Smooth muscle cell (in vitro differentiated cells): ENCODE results near the gene APOA5. TPM values are rescaled to one million over a fixed set of nuclear protein-coding genes. Genes with fewer than 3 reads are reported as not detected.

Experiments
- DNase-seq: peaks from one replicate; lab custom pipeline; 2025; ENCODE audit not compliant: unreplicated experiment; lab: John Stamatoyannopoulos, UW
- H2AFZ ChIP-seq: fragments of 200-600 bp; sonication (generic); 2 replicates; pipeline ENCODE4 v1.6.0; 2016; ENCODE audit warnings: antibody characterized with exemption, low read depth, mild to moderate bottlenecking
- H3F3A ChIP-seq: fragments of 200-600 bp; sonication (generic); 2 replicates; pipeline ENCODE4 v1.6.0; 2017; ENCODE audit warnings: antibody characterized with exemption, low read depth
- H3K27ac ChIP-seq: fragments of 200-600 bp; sonication (generic); 2 replicates; pipeline ENCODE4 v1.5.1; 2016; ENCODE audit warnings: low read depth, mild to moderate bottlenecking
- H3K27me3 ChIP-seq: fragments of 200-600 bp; sonication (generic); 2 replicates; pipeline ENCODE4 v1.6.1; 2016; ENCODE audit warnings: low read depth, mild to moderate bottlenecking
- H3K36me3 ChIP-seq: fragments of 200-600 bp; sonication (generic); 2 replicates; pipeline ENCODE4 v1.5.1; 2016; ENCODE audit warnings: low read depth
- H3K4me1 ChIP-seq: fragments of 200-600 bp; sonication (generic); 2 replicates; pipeline ENCODE4 v1.5.1; 2016; ENCODE audit warnings: low read depth
- H3K4me2 ChIP-seq: fragments of 200-600 bp; sonication (generic); 2 replicates; pipeline ENCODE4 v1.6.0; 2016; ENCODE audit warnings: mild to moderate bottlenecking
- H3K4me3 ChIP-seq: fragments of 200-600 bp; sonication (generic); 2 replicates; pipeline ENCODE4 v1.5.1; 2016; ENCODE audit warnings: mild to moderate bottlenecking
- H3K79me2 ChIP-seq: fragments of 200-600 bp; sonication (generic); 2 replicates; pipeline ENCODE4 v1.6.0; 2016; ENCODE audit warnings: low read depth, mild to moderate bottlenecking
- H3K9ac ChIP-seq: fragments of 200-600 bp; sonication (generic); 2 replicates; pipeline ENCODE4 v1.6.0; 2016; ENCODE audit warnings: low read depth
- H3K9me3 ChIP-seq: fragments of 200-600 bp; sonication (generic); replicated peaks from 2 replicates; pipeline ENCODE4 v1.5.1; 2016; ENCODE audit warnings: low read depth
- H4K20me1 ChIP-seq: fragments of 200-600 bp; sonication (generic); 2 replicates; pipeline ENCODE4 v1.6.0; 2016; ENCODE audit warnings: low read depth
- WGBS: methylation state at CpG from one replicate; pipeline ENCODE4 v1.1.7; 2016; ENCODE audit warnings: low lambda C conversion rate; 5-methylcytosine and 5-hydroxymethylcytosine counted together
- polyA plus RNA-seq: library from polyadenylated mRNA; unstranded; fragments of >200 nt; fragmentation: Nextera tagmentation; extraction: Ambion mirVana; gene quantifications from 2 replicates; pipeline ENCODE4 v1.2.1, GENCODE V29; 2016
- total RNA-seq: library from RNA; depleted of rRNA; stranded (reverse); fragments of >200 nt; gene quantifications from 2 replicates; pipeline ENCODE4 v1.2.3, GENCODE V29; 2014
- TF ChIP-seq, protein P1 (sequence below): fragments of 200-600 bp; sonication (generic); IDR thresholded peaks from 2 replicates; pipeline ENCODE4 v1.5.1; 2017; ENCODE audit warnings: borderline replicate concordance, mild to moderate bottlenecking, antibody characterized with exemption; ENCODE audit not compliant: insufficient read depth, poor library complexity, severe bottlenecking

Gene APOA5
- total and polyA plus RNA-seq, 2 experiments from 2014 or later = not detected

DNA sequence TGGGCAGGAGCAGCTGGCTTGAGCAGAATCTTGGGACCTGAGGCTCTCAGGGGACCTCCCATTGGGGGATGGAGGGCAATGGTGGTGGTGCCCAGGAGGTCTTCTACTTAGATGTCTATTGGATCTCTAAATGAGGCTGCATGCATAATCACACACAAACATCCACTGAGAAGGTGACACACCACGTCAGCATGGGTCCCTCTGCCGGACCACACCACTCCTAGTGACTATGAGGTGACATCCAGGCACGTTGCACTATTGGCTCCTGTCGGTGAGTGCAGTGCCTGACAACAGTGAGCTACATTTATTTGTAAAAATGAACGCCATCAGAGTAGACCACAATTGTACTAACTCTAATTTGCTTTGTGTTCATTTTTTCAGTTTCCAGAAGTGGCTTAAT lies 33.8 kb upstream of the APOA5 start:
- WGBS = 81% methylated on average over 5 of the region's 5 CpGs
- no peak for DNase-seq
- no peak overlapping the region for H3K27ac ChIP-seq
- no peak overlapping the region for H3K9ac ChIP-seq
- no peaks in the 10 kb centered on the region for H3K27me3 ChIP-seq
- H3K4me2 ChIP-seq = no peak overlapping the region
- TF ChIP-seq, protein P1, sequence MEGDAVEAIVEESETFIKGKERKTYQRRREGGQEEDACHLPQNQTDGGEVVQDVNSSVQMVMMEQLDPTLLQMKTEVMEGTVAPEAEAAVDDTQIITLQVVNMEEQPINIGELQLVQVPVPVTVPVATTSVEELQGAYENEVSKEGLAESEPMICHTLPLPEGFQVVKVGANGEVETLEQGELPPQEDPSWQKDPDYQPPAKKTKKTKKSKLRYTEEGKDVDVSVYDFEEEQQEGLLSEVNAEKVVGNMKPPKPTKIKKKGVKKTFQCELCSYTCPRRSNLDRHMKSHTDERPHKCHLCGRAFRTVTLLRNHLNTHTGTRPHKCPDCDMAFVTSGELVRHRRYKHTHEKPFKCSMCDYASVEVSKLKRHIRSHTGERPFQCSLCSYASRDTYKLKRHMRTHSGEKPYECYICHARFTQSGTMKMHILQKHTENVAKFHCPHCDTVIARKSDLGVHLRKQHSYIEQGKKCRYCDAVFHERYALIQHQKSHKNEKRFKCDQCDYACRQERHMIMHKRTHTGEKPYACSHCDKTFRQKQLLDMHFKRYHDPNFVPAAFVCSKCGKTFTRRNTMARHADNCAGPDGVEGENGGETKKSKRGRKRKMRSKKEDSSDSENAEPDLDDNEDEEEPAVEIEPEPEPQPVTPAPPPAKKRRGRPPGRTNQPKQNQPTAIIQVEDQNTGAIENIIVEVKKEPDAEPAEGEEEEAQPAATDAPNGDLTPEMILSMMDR = no peak
- H3K9me3 ChIP-seq = no peaks in the 10 kb centered on the region
- H4K20me1 ChIP-seq = no peaks in the 10 kb centered on the region
- no peaks in the 10 kb centered on the region for H3K4me1 ChIP-seq
- H3F3A ChIP-seq = no peaks in the 10 kb centered on the region
- no peaks in the 10 kb centered on the region for H3K79me2 ChIP-seq
- no peak overlapping the region for H2AFZ ChIP-seq
- no peak overlapping the region for H3K4me3 ChIP-seq
- H3K36me3 ChIP-seq = no peaks in the 10 kb centered on the region

DNA sequence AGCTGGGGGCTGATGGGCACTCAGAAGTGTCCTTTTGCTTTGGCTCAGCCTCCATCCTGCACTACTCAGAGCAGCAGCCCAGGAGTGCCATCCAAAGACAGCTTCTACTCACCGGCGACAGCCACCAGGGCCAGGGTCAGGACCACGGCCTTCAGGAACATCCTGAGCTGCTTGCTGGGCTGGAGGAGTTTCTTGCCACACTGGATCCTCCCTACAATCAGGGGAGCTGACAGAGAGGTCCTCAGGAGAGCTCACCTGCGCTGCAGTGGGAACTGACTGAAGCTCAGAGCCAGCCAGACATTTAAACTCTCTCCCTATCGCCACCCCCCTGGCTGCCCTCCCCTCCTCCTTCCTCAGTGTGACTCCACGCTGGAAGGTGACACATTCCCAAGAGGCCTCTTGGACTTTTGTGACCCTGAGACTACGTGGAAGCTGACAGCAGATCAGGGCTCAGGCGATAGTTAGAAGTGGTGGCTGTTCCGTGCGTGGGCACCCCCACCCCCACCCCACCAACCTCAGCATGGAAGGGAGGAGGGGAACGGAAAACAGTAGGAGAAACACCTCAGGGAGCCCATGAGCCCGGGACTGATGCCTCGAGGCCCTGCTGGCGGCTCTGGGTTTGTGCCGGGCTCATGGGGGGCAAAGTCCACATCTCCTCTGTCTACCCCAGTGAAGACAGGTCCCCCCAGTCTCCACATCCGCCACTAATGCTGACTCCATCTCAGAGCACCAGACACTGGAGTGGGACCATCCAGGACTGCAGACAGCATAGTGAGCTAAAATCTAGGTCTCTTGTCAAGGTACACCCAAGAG lies 31.6 kb upstream of the APOA5 start, which contains the start of gene APOA4:
TSS of gene APOA4 (minus strand) at position 274 of the 813 bp plus-strand sequence. CDS start at position 161, 113 bp downstream.
- H3K4me3 ChIP-seq = no peak within 1 kb of the TSS
- no peaks in the 10 kb centered on the region for H3K27me3 ChIP-seq
- WGBS = 89% methylated on average over 12 of the region's 16 CpGs
- no peaks in the 10 kb centered on the region for H3K79me2 ChIP-seq
- H3K36me3 ChIP-seq = no peaks in the 10 kb centered on the region
- H3K9ac ChIP-seq = no peak within 1 kb of the TSS
- TF ChIP-seq, protein P1 = no peak
- no peaks in the 10 kb centered on the region for H3K4me1 ChIP-seq
- no peak within 1 kb of the TSS for H3K27ac ChIP-seq
- no peak for DNase-seq
- no peak within 1 kb of the TSS for H2AFZ ChIP-seq
- no peaks in the 10 kb centered on the region for H4K20me1 ChIP-seq
- H3K4me2 ChIP-seq = no peak within 1 kb of the TSS
- H3K9me3 ChIP-seq = no peaks in the 10 kb centered on the region
- H3F3A ChIP-seq = no peaks in the 10 kb centered on the region

DNA sequence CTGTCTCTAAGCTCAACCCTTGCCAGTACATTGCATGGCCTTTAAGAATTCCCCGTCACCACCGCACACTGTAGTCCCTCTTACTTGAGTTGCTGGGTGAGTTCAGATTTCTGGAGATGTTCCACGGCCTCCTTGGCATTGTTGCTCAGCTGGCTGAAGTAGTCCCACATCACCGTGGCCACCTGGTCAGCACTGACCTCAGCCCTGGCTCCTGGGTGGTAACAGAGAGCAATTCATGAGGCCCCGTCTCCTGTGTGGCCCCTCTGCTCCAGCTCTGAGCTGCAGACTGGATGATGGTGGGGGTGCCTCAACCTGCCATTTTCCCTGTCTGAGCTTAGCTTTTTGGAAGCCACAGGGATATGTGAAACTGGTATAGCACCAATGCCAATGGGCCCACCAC lies 30.9 kb upstream of the APOA5 start:
- H3K79me2 ChIP-seq = no peaks in the 10 kb centered on the region
- no peaks in the 10 kb centered on the region for H4K20me1 ChIP-seq
- no peaks in the 10 kb centered on the region for H3K36me3 ChIP-seq
- no peaks in the 10 kb centered on the region for H3K4me1 ChIP-seq
- no peak overlapping the region for H3K9ac ChIP-seq
- no peaks in the 10 kb centered on the region for H3K27me3 ChIP-seq
- H3K27ac ChIP-seq = no peak overlapping the region
- H3K9me3 ChIP-seq = no peaks in the 10 kb centered on the region
- H3K4me2 ChIP-seq = no peak overlapping the region
- WGBS = 75% methylated on average over 5 of the region's 5 CpGs
- TF ChIP-seq, protein P1 = no peak
- DNase-seq = no peak
- H2AFZ ChIP-seq = no peak overlapping the region
- H3F3A ChIP-seq = no peaks in the 10 kb centered on the region
- no peak overlapping the region for H3K4me3 ChIP-seq
